OCI-M2 (cell line): ENCODE results near the gene NRGN.

Experiments used
- DNase-seq: peaks from one replicate; lab custom pipeline; 2025; ENCODE audit not compliant: unreplicated experiment; lab: John Stamatoyannopoulos, UW

NRGN gene

GRCh38 chr11:124740277-124740882 lies 638 bp downstream of the NRGN start:
- DNase-seq, result no peak

- DNase-seq, result no peak
Measured at GRCh38 chr11:124742555-124742954, 2.8 kb downstream of the NRGN start.

- DNase-seq, result no peak
Measured at GRCh38 chr11:124743050-124743449, 3.3 kb downstream of the NRGN start.

- DNase-seq, result no peak
Measured at GRCh38 chr11:124745270-124745834, 5.6 kb downstream of the NRGN start.

- DNase-seq, result no peak
Measured at GRCh38 chr11:124745835-124746620, 6.3 kb downstream of the NRGN start.

GRCh38 chr11:124746621-124747243 lies 7.0 kb downstream of the NRGN start:
- DNase-seq, result no peak

GRCh38 chr11:124747406-124748099 lies 7.8 kb downstream of the NRGN start:
- DNase-seq, result no peak

GRCh38 chr11:124748100-124748418 lies 8.3 kb downstream of the NRGN start:
- DNase-seq, result no peak

- no peak for DNase-seq
Measured at GRCh38 chr11:124748481-124749343, 9.0 kb downstream of the NRGN start.

GRCh38 chr11:124749912-124750311 lies 10.2 kb downstream of the NRGN start:
- no peak for DNase-seq

GRCh38 chr11:124751391-124751740 lies 11.6 kb downstream of the NRGN start:
- no peak for DNase-seq

- DNase-seq, result no peak
Measured at GRCh38 chr11:124751741-124752470, 12.2 kb downstream of the NRGN start, which contains the start of gene VSIG2. Gene VSIG2, minus strand, starts transcription at chr11:124752255. Its CDS starts 118 bp downstream, at chr11:124752137.

GRCh38 chr11:124752471-124753102 lies 12.8 kb downstream of the NRGN start:
- no peak for DNase-seq

GRCh38 chr11:124753205-124753604 lies 13.5 kb downstream of the NRGN start:
- DNase-seq, result no peak

GRCh38 chr11:124753624-124754023 lies 13.9 kb downstream of the NRGN start:
- no peak for DNase-seq

GRCh38 chr11:124754309-124754708 lies 14.6 kb downstream of the NRGN start:
- no peak for DNase-seq

GRCh38 chr11:124754710-124755109 lies 15.0 kb downstream of the NRGN start:
- DNase-seq, result no peak

GRCh38 chr11:124756033-124756752 lies 16.5 kb downstream of the NRGN start:
- DNase-seq, result no peak

- DNase-seq, result no peak
Measured at GRCh38 chr11:124756753-124757227, 17.0 kb downstream of the NRGN start.
